NOMO-1 (cell line): ENCODE measurements around the gene TRAPPC8.
"Not testable (repeated sequence)": the region's sequence is repeated elsewhere in the genome, so short reads cannot be mapped to it uniquely, and the experiment has no call there.

Experiments used
- DNase-seq, 2 experiments: peaks; one replicate each; lab custom pipeline; 2025; ENCODE audit not compliant: unreplicated experiment in 2 of 2; lab: John Stamatoyannopoulos, UW

TRAPPC8 gene

DNA sequence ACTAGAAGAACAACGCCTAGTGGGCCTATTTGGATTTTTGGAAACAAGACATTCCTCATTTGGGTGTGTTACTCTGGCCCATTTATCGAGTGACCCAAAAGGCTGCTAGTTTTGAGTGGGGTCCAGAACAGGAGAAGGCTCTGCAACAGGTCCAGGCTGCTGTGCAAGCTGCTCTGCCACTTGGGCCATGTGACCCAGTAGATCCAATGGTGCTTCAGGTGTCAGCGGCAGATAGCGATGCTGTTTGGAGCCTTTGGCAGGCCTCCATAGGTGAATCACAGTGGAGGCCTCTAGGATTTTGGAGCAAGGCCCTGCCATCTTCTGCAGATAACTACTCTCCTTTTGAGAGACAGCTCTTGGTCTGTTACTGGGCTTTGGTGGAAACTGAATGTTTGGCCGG lies 143.7 kb downstream of the TRAPPC8 start:
- DNase-seq, result not testable (repeated sequence)

DNA sequence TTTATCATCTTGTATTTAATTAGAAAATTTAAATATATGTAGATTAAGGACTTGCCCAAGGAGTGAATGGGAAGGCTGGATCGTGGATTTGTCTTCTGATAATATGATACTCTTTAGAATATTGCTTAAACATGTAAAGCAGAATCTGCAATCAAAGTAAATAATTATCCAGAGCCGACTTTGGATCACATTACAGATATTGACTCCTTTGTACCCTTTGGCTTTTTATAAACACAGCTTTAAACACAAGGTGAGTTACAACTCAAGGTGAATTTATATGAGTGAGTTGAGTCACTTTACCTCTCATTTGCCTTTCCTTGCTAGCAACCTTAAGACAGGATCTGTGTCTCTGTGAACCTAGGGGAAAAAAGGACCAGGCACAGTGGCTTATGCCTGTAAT lies 144.5 kb downstream of the TRAPPC8 start:
- no peak for DNase-seq

DNA sequence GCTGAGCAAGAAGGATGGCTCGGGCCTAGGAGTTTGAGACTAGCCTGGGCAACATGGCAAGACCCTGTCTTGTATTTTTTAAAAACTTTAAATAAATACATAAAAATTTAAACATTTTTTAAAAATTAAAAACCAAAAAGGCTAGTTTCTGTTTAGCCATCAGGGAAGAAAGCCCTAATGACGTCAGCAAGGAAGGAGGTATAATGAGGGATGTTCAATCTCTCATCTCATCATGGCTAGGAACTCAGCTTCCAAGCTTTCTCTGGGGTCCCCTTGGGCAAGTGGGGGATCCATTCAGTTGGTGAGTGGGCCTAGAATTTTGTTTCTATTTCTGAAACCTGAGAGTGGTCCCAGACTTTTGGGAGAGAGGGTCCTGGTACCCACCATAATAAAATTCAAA lies 147.2 kb downstream of the TRAPPC8 start:
- no peak for DNase-seq

DNA sequence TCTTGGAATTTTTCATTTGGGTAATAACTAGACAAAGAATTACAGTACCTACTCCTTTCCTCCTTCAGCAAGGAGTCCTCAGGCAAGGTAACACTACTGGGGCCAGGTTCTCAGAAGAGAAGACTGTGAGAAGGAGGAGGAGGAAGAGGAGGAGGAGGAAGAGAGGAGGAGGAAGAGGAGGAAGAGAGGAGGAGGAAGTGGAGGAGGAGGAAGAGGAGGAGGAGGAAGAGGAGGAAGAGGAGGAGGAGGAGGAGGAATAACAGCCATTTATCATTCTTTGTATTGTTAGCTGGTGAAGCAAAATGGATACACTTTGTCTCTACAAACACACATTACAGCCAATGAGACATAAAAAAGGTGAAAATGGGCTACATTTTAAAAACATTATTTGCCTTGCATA lies 149.4 kb downstream of the TRAPPC8 start:
- DNase-seq, result no peak

DNA sequence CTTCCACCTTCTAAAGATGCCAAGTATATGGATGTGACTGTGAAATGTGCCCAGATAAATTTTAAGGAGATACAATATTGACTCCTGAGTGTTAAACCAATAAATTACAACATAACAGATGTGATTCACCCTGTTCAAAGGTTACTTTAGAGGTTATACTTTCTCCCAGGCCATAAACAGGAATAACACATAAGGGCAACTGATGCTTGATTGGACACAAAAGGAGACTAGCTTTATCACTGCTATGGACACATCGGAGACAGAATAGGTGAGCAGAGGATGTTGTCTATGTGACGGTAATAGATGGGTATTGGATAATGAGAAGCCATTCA lies 150.4 kb downstream of the TRAPPC8 start:
- no peak for DNase-seq

DNA sequence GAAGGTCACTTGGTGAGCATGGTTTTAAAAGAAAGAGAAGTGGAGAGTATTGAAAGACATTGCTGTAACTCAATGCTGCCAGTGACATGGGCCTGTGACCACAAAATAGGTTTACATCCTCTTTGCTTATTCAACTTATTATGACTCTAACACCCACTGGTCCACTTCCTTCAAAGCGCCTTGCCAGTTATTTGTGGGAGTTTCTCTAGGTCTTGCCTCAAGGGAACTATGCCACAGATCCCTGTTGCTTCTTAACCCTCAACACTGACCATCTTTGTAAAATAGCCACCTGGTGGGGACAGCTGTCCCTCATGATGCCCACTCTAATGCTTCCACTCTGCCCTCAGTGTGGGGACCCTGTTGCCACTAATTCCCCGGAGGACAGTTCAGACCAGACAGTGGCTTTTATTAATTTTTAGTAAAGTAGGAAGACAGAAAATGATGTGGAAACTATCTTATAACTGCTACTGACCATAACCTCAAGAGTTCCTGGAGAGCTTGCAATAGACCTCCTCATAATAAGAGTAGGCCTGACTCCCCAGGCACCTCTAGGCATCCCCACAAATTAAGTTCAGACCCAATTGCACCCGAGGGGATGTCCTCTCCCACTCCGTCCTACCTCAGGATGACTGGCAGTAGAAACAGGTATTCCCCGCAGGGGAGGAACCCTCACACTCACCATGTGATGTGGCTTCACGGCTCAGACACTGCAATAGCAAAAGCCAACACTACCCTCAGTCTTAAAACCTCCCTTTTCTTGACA lies 150.9 kb downstream of the TRAPPC8 start:
- peak; percentile 80 to 94 for DNase-seq

DNA sequence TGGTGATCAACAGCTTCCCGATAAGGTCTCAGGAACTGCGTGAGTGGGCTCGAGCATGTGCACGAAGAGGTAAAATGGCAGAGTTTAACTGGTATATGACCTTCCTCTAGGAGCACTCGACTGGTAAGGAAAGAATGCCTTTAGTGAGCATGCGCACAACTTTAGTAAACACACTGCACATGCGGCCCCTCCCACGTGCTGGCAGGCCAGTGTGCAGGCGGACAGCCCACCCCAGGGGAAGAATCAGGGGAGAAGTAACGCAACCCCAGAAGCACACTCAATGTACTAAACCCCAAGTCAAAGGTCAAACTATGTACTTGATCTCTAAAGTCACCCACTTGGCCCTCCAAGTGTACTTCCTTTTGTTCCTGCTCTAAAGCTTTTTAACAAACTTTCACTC lies 153.5 kb downstream of the TRAPPC8 start:
- no peak for DNase-seq

DNA sequence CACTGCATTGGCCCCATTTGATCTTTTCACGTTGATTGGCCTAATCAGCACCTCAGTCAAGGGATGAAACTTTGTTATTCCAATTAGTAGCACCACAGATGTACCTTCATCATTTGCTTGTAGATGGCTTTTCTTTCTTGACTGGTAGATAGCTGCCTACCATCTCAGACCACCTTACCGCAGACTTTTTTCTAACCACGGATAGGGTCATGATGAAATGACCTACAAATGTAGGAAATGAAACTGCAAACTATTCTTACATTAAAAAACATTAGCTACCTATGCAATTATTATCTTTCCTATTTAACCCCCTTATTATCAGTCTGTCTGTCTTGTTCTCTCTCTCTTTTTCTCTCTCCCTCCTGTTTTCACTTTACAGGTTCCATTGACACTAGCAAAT lies 159.9 kb downstream of the TRAPPC8 start:
- peak; percentile 18 to 61 for DNase-seq
